Peyer's patch (tissue), 4 donors: ENCODE measurements around the gene RAD52. TPM values are rescaled to one million over a fixed set of nuclear protein-coding genes. Genes with fewer than 3 reads are reported as not detected.

Source experiments
- DNase-seq, 3 donors: peaks; one replicate each; pipeline ENCODE4 v3.0.0-alpha.2; 2017 to 2019
- H3K27ac ChIP-seq, 4 donors: fragments of 200-600 bp; sonication (generic); one replicate each; pipeline ENCODE4 v1.5.1; 2016 to 2019
- H3K27me3 ChIP-seq, 2 donors: fragments of 200-600 bp; sonication (generic); one replicate each; pipeline ENCODE4 v1.5.1; 2019
- H3K36me3 ChIP-seq, 3 donors: fragments of 200-600 bp; sonication (generic); one replicate each; pipeline ENCODE4 v1.5.1; 2016 to 2019
- H3K4me1 ChIP-seq, 4 donors: fragments of 200-600 bp; sonication (generic); one replicate each; pipeline ENCODE4 v1.5.1; 2016 to 2019
- H3K4me3 ChIP-seq, 4 donors: fragments of 200-600 bp; sonication (generic); 1 replicate in 3 of 4; 2 replicates in 1 of 4; pipeline ENCODE4 v1.5.1; 2016 to 2019; ENCODE audit warnings: mild to moderate bottlenecking in 1 of 4
- H3K9me3 ChIP-seq, 4 donors: fragments of 200-600 bp; sonication (generic); one replicate each; pipeline ENCODE4 v1.5.1; 2016 to 2019; ENCODE audit warnings: mild to moderate bottlenecking in 1 of 4
- POLR2A ChIP-seq, 2 donors: fragments of 450-650 bp; IDR thresholded peaks; one replicate each; pipeline ENCODE4 v1.5.1; 2017; ENCODE audit warnings: antibody characterized with exemption in 2 of 2, mild to moderate bottlenecking in 2 of 2, moderate library complexity in 2 of 2
- total RNA-seq, 4 donors: library from RNA; depleted of rRNA; stranded (reverse); fragments of >200 nt; gene quantifications; one replicate each; pipeline ENCODE4 v1.1.0, GENCODE V29; 2016
- TF ChIP-seq, protein P1 (sequence below), 6 experiments: fragments of 450-650 bp in 4 of 6; fragments of 200-600 bp in 2 of 6; sonication (generic) in 1 of 6; IDR thresholded peaks; one replicate each; pipeline ENCODE4 v1.5.1; 2017 to 2019; ENCODE audit warnings: antibody characterized with exemption in 6 of 6, mild to moderate bottlenecking in 3 of 6, moderate library complexity in 1 of 6

RAD52 gene
- total RNA-seq, 4 donors from 2014 or later, result 14.2 to 59.4 (median 25.3) TPM

DNA sequence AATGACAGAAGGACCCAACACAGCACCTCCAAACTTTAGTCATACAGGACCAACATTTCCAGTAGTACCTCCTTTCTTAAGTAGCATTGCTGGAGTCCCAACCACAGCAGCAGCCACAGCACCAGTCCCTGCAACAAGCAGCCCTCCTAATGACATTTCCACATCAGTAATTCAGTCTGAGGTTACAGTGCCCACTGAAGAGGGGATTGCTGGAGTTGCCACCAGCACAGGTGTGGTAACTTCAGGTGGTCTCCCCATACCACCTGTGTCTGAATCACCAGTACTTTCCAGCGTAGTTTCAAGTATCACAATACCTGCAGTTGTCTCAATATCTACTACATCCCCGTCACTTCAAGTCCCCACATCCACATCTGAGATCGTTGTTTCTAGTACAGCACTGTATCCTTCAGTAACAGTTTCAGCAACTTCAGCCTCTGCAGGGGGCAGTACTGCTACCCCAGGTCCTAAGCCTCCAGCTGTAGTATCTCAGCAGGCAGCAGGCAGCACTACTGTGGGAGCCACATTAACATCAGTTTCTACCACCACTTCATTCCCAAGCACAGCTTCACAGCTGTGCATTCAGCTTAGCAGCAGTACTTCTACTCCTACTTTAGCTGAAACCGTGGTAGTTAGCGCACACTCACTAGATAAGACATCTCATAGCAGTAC lies 64.6 kb downstream of the RAD52 start:
- Histone ChIP-seq H3K27me3 (no peaks in the 10 kb centered on the region), H3K36me3 (peaks cover 0 to 100% (median 0%) of the 10 kb centered on the region in 3 donors), H3K4me1 (no peaks in the 10 kb centered on the region), H3K4me3 (no peak overlapping the region), H3K9me3 (no peaks in the 10 kb centered on the region), H3K27ac (no peak overlapping the region)
- no peak for TF ChIP-seq POLR2A (IDR thresholded peaks at IDR 0.05)
- TF ChIP-seq, protein P1, sequence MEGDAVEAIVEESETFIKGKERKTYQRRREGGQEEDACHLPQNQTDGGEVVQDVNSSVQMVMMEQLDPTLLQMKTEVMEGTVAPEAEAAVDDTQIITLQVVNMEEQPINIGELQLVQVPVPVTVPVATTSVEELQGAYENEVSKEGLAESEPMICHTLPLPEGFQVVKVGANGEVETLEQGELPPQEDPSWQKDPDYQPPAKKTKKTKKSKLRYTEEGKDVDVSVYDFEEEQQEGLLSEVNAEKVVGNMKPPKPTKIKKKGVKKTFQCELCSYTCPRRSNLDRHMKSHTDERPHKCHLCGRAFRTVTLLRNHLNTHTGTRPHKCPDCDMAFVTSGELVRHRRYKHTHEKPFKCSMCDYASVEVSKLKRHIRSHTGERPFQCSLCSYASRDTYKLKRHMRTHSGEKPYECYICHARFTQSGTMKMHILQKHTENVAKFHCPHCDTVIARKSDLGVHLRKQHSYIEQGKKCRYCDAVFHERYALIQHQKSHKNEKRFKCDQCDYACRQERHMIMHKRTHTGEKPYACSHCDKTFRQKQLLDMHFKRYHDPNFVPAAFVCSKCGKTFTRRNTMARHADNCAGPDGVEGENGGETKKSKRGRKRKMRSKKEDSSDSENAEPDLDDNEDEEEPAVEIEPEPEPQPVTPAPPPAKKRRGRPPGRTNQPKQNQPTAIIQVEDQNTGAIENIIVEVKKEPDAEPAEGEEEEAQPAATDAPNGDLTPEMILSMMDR (IDR thresholded peaks at IDR 0.05), result no peak
- DNase-seq, result no peak

DNA sequence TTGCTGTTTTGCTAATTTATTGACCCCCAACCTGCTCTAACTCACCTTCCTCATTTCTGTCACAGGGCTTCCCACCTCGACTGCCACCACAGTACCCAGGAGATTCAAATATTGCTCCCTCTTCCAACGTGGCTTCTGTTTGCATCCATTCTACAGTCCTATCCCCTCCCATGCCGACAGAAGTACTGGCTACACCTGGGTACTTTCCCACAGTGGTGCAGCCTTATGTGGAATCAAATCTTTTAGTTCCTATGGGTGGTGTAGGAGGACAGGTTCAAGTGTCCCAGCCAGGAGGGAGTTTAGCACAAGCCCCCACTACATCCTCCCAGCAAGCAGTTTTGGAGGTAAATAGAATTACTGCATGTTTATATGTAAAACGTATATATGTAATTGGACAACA lies 68.8 kb downstream of the RAD52 start:
- Histone ChIP-seq H3K27ac (no peak overlapping the region), H3K4me3 (no peak overlapping the region), H3K27me3 (no peaks in the 10 kb centered on the region), H3K9me3 (no peaks in the 10 kb centered on the region), H3K36me3 (peaks cover 0 to 86% (median 0%) of the 10 kb centered on the region in 3 donors), H3K4me1 (no peaks in the 10 kb centered on the region)
- TF ChIP-seq POLR2A (IDR thresholded peaks at IDR 0.05), result no peak
- TF ChIP-seq, protein P1 (IDR thresholded peaks at IDR 0.05), result no peak
- DNase-seq, result no peak

DNA sequence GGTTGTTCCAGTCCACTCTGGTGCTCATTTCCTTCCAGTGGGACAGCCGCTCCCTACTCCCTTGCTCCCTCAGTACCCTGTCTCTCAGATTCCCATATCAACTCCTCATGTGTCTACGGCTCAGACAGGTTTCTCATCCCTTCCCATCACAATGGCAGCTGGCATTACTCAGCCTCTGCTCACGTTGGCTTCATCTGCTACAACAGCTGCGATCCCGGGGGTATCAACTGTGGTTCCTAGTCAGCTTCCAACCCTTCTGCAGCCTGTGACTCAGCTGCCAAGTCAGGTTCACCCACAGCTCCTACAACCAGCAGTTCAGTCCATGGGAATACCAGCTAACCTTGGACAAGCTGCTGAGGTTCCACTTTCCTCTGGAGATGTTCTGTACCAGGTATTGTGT lies 69.9 kb downstream of the RAD52 start:
- Histone ChIP-seq H3K9me3 (no peaks in the 10 kb centered on the region), H3K27me3 (no peaks in the 10 kb centered on the region), H3K4me3 (no peak overlapping the region), H3K36me3 (peaks cover 0 to 76% (median 0%) of the 10 kb centered on the region in 3 donors), H3K4me1 (no peaks in the 10 kb centered on the region), H3K27ac (no peak overlapping the region)
- no peak for TF ChIP-seq POLR2A (IDR thresholded peaks at IDR 0.05)
- TF ChIP-seq, protein P1 (IDR thresholded peaks at IDR 0.05), result no peak
- no peak for DNase-seq

DNA sequence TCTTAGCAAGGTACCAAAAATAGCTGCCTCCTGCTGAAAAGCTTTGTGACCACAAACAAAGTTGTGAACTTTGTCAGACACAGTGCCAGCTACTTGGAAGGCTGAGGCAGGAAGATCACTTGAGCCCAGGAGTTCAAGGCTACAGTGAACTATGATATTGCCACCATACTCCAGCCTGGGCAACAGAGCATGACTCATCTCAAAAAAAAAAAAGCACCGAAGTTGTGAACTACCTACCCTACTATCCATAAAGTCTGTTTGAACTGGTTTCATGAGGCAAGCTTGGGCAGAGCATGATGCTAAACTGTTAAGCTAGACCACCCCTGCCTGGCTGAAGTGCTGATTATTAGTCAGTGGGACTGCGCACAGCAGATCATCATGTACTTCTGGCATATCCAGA lies 75.5 kb downstream of the RAD52 start:
- DNase-seq, result no peak
- Histone ChIP-seq H3K27me3 (no peaks in the 10 kb centered on the region), H3K9me3 (no peaks in the 10 kb centered on the region), H3K4me1 (no peaks in the 10 kb centered on the region), H3K4me3 (no peak overlapping the region), H3K36me3 (peaks cover 0 to 54% (median 0%) of the 10 kb centered on the region in 3 donors), H3K27ac (no peak overlapping the region)
- no peak for TF ChIP-seq POLR2A (IDR thresholded peaks at IDR 0.05)
- TF ChIP-seq, protein P1 (IDR thresholded peaks at IDR 0.05), result no peak

DNA sequence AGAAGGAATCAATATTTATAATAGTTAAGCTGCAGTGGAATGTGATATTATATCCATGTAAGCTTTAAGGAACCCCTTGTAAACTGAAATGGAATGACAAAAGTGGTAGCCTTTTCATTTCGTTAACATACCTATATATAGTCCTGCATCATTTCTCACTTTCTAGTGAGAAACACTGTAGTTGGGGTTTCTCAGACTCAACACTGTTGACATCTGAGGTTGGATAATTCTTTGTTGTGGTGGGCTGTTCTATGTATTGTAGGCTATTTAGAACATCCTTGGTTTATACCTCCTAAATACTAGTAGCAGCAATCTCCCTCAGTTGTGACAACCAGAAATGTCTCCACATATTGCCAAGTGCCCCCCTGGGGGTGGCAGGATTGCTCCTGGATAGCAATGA lies 79.1 kb downstream of the RAD52 start:
- H3K27ac ChIP-seq, result no peak overlapping the region
- H3K9me3 ChIP-seq, result no peaks in the 10 kb centered on the region
- no peaks in the 10 kb centered on the region for H3K27me3 ChIP-seq
- H3K4me1 ChIP-seq, result no peaks in the 10 kb centered on the region
- no peak overlapping the region for H3K4me3 ChIP-seq
- TF ChIP-seq, protein P1 (IDR thresholded peaks at IDR 0.05), result no peak
- no peak for TF ChIP-seq POLR2A (IDR thresholded peaks at IDR 0.05)
- peaks cover 0 to 64% (median 0%) of the 10 kb centered on the region in 3 donors for H3K36me3 ChIP-seq
- DNase-seq, result no peak
